Activated CD8-positive, alpha-beta memory T cell treated with anti-CD3 and anti-CD28 coated beads, Interleukin-2, amount 50 U/mL, for 1 hour (primary cell): ENCODE results near the gene SGSM1.

Source experiments
- DNase-seq: peaks from one replicate; pipeline ENCODE4 v3.0.0-alpha.2; 2020; ENCODE audit errors: extremely low read depth

The SGSM1 gene

DNA sequence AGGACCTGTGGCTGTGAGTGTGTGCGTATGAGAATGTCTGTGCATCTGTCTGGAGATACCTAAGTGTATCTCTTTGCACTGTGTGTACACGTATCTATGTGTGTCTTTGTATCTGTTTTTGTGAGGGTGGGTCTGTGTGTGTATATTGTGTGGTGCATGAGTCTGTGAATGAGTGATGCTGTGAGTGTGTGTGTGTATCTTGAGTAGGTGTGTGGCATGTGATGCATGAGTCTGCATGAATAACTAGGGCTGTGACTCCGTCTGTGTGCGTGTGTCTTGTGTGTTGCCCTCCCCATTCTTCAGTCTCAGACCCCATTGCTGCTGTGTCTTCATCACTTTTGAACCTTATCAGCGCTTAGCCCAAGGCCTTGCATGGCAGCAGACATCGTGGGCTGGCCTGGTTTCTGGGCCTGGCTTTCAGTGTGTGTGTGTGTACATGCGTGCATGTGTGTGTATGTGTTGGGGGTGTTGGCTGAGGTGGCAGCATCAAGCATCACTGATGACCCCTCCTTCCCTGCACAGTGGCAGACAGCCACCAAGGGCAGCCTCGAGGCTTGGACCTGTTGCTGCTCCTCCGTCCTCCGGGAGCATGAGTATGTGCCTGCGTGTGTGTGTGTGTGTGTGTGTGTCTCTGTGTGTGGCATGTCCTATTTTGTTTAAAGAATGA lies 1.4 kb downstream of the SGSM1 start:
- DNase-seq, result no peak

DNA sequence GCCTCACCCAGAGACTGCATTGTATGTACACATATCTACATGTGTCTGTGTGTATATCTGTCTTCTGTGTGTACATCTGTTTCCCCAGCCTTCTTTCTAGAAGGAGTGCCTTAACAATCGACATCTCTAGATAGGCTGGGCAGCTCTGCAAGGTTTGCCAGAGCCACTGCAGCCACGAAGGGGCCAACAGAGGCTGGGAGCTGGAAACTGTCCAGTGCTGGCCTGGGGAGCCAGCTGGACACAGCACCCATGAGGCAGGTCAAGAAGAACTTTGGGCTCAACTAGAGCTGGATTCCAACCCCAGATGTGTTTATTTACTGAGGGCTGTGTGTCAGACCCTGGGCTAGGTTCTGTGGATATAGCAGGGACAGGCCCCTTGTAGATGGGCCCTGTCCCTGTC lies 3.3 kb downstream of the SGSM1 start:
- no peak for DNase-seq

DNA sequence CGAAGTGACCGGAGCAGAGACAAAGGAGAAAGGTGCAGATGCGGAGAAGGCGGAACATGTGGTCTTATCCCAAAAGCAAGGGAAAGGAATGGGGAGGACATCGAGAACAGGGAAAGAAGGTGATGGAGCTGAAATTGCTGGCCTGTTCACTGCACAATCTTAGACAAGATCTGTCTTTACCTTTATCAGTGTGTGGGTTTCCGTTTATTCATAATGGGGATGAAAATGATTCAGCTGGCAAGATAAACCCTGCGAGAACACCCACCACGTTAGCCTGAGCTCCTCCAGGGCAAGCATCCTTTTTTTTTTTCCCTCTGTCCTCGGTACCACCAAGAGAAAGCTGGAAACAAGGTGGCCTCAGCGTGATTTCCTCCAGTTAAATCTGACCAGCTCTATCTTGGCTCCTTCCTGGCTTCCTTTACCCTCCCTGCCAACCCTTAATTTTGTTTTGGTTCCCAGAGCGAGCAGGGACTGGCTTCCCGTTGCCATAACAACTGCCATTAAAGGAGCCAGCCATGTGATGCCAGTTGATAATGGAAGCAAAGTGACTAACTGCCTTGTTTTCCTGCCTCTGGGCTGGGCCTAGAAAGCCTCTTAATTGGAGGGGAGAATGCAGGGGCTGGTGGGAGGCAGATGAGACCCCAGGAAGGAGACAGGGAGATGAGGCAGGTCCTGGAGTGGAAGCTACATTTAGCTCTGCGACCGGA lies 4.2 kb downstream of the SGSM1 start:
- DNase-seq, result no peak

DNA sequence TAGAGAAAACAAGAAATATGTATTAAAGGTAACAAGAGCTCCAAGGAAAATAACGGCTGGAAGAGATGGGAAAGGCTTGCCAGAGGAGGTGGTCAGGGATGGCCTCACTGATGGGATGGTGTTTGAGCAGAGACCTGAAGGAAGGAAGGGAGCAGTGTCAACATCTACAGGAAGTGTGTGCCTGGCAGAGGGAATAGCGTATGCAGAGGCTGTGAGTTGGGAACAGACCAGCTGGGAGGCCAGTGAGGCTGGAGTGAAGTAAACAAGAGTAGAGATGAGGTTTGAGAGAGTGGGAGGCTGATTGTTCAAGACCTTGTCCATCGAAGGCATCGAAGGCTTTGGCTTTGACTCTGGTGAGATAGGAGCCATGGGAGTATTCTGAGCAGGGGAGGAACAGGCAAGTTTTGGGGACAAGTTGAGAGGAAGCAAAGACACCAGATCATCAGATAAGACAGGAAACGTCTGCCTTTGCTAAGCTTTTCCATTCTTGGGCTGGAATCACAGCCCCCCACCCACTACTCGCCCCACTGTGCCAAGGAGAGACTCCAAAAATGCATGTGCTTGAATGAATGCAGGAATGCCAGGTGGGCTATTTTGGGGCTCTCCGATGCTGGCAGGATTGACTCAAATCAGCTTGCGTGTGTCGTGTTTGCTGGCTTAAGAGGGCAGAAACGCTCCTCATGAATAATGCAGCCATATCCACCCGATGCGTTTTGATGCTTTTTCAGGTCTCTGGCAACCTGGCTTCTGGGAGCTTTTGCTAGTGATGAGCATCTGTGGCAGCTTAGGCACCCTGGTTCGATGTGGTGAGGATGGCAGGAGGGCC lies 7.2 kb downstream of the SGSM1 start:
- DNase-seq, result no peak

DNA sequence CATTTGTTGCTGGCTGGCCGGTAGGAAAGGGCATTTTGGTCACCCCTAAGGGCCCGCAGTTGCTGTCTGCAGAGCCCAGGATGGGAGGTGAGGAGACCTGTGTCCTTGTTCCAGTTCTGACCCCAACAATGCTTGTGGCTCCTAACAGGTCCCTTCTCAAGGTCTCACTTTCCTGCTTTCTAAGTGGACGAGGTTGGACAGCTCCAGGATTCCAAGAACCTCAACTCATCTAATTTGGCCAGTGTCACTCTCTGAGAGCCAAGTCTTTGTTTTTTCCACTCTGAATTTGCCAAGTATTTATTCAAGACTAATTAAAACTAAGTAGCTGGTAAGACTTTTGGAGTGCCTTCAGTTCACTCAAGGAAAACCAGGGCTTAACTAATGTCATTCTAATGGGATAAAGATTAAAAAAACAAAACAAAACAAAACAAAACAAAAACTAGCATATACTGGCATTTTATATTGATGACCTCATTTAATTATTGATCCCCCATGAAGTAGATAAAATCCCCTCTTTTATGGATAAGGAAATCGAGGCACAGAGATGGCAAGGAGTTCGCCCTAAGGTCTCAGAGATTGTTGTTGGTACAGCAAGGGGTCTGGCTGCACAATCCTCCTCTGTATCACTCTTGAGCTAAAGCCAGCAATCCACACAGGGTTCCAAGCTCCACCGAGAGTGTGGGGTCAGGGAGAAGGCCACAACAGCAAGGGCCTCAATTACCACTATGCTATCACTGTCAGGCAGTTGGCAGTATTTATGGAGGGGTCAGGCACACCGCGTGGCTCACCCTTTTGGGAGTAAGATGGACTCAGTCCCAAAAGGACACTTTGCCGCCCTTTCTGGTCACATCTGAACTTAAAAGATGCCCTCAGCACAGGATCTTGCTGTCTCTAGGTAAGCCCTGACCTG lies 8.1 kb downstream of the SGSM1 start:
- DNase-seq, result no peak

DNA sequence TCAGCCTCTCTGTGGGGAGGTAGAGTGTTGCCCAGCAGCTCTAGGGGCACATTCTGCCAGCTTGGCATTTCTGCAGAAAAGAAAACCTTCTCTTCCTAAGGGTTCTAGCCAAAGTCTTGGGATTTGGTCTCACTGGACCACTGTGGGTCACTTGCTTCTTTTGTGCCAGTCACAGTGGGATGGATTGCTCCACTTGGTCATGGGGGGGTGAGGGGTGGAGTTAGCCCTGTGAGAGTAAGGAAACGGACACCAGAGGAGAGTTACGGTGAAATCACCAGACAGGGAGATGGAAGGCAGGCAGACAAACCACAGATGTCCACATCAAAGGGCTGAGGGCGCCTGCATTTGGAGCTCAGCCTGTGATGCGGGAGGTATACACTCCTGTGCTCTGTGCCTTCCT lies 10.8 kb downstream of the SGSM1 start:
- DNase-seq, result no peak

DNA sequence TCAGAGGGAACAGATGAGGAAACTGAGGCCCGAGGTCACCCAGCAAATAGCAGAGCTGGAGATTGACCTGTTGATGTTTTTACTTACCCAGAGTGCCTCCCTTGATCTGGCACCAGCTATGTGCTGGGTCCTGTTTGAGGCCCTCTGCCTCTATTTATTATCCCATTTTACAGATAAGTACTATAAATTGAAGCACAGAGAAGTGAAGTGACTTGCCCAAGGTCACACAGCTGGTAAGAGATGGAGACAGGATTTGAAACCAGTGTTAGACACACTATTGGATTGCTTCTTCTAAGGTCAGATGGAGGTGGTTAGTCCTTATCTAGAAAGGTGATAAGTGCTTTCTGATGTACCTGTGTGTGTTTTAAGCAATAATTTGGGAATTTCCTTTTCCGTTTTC lies 13.5 kb downstream of the SGSM1 start:
- no peak for DNase-seq

DNA sequence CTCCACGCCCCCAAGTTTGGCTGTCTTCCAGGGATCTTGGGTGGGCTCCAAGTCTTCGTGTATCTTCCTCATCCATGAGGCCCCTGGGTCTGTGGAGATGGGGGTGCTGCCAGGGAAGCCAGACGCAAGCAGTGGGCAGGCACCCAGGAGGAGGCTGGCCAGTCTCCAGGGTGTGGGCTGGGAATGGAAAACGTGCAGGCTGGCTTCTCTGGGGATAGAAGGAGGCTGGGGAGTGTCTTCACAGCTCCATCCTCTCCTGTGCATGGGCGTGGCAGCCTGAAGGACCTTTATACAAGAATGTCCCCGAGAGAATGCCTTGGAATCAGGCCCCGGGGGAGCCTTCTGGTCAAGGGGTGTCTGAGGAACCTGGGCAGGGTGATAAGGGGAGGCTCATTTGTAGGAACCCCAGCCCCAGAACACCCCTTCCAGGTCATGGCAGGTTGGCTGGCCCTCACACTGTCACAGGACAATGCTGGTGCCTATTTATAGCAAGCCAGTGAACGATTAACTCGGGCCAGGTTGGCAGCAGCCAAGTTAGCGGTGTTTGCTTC lies 14.0 kb downstream of the SGSM1 start:
- DNase-seq, result no peak

DNA sequence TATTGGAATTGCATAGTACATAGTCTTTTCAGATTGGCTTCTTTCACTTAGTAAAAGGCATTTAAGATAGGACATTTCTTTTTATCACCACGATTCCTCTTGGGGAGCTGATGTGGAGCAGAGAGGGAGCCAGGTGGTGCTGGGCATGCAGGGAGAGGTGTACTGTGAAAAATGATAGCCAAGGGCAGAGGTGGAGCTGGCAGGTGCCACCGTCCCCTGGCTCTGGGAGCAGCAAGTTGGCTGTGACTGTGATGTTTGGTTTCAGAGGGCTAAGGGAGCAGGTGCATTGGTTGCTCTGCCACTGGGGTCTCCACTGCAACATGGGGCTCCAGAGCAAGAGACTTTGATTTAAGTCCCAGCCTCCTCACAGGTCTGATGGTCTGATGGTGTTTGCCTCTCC lies 16.5 kb downstream of the SGSM1 start:
- no peak for DNase-seq

DNA sequence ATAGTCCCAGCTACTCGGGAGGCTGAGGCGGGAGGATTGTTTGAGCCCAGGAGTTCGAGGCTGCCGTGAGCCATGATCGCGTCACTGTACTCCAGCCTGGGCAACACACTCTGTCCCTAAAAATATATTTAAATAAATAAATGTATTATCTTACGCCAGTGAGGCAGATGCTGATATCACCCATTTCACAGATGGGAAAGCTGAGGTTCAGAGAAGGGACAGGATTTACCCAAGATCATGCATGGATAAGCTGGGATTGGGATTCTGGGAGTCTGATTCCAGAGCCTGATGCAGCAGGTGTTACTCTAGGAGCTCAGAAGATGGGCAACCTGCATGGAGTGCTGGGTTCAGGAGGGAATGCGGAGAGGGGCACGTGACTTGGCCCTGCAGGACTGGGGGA lies 17.8 kb downstream of the SGSM1 start:
- no peak for DNase-seq

DNA sequence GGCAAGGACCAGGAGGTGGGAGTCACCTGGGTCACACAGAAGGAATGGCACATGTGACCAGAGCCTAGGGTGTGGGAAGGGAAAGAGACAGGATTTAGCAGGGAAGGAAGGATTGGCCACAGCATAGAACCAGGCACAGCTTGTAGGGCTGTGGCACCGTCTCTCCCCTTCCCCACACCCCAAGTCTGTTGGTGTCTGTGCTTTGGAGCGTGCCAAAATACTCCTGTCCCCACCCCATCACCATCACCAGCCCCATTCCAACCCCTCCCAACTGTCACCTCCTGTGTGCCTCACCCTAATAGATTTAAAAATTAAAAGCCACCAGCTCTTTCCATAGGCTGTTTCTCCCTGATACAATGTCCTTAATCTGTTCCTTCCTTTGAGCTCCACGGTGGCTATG lies 18.2 kb downstream of the SGSM1 start:
- no peak for DNase-seq

DNA sequence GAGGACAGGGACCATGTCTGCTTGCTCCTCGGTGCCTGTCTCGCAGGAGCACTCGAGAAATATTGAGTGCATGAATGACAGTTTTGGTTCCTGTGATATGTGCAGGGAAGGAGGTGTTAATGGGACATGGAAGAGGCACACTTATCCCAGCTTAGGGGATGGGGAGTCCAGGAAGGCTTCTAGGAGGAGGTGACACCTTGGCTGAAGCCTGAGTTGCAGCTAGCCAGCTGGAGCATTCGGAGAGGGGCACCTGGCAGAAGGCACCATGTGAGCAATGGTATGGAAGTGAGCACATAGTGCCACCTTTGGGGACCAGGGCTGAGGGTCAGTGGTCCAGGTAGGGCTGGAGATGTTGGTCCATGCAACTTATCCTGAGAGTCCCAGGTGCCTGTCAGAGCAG lies 18.9 kb downstream of the SGSM1 start:
- no peak for DNase-seq

DNA sequence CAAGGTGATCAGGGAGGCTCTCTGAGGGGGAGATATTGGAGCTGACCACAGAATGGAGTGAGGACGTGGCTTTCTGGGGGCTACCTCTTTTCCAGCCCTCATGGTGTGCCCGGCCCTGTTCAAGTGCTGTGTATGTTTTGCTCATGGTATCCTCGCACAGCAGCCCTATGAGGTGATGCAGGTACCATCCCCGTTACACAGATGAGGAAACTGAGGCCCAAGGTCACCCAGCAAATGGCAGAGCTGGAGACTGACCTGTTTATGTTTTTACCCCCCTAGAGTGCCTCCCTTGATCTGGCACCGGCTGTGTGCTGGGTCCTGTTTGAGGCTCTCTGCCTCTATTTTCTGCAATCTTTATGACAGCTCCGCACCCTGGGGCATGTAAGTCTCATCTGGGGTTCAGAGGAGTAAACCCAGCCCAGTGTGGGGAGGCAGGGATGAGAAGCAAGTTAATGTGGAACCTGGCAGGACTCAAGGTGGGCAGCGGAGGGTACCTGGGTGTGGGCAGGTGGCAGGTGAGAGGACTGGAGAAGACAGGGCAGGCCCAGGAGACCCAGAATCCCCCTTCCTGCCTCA lies 20.8 kb downstream of the SGSM1 start:
- DNase-seq, result no peak

DNA sequence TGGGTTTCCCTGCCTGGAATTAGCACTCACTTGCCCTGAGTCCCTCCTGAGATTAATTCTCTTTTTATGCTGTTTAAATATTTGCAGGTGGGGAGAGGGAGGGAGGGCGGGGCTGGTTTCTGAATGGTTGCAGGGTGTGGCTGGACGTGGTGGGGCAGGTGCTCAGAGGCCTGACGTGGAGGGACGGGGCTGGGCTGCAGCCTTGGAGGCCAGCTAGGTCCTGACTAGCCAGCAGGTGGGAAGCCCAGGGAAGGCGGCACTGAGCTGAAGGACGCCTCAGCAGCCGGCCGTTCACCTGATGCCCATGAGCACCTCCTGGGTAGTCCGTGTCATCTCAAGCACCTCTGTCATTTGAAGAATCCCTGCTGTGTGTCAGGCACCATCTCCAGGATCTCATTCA lies 21.3 kb downstream of the SGSM1 start:
- no peak for DNase-seq

DNA sequence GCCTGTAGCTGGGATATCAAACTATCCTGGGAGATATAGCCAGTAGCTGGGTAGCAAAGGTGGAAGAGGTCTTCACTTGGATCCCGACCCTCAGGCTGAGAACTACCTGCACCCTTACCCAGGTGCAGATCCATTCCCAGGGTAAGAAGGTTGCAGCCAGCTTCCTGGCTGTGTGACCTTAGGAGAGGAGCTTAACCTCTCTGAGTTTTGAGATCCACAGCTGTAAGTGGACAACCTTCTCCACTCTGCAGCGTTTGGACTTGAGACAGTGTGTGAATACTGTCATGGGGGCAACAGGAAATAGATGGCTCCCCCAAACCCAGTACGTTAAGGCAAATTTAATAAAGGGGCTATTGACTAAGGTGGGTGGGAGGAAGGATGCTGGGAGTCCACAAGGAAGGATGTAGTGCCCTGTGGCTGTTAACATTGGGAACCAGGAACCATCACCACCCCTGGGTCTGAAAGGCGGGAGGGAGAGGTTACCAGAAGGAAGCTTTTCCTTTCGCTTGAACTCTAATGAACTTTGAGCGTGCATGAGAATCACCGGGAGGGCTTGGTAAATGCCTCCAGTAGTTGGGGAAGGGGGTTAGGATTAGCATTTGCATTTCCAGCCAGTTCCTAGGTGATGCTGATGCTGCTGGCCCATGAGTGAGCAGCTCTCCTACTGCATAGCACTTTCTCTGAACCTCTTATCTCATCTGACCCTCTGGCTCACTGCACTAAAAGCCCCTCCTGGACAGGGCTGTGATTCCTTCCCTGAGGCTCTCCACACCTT lies 24.4 kb downstream of the SGSM1 start:
- no peak for DNase-seq

DNA sequence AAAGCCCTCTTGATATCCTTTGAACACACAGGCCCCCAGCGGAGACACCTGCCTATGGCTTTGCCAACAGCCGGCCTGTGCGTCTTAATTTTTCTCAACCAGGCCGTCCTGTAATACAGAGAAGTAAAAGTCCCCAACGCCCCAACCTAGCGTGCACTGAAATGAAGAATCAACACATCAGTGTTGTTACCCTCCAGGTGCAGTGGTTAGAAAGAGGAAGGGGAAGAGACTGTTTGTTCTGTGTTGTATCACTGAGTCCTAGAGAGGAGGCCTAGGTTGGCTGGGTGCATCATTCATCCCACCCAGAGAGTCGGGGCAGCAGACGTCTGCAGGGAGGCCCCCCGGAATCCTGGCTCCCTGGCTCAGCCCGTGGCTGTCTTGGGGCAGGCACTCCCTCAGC lies 25.7 kb downstream of the SGSM1 start:
- DNase-seq, result no peak

DNA sequence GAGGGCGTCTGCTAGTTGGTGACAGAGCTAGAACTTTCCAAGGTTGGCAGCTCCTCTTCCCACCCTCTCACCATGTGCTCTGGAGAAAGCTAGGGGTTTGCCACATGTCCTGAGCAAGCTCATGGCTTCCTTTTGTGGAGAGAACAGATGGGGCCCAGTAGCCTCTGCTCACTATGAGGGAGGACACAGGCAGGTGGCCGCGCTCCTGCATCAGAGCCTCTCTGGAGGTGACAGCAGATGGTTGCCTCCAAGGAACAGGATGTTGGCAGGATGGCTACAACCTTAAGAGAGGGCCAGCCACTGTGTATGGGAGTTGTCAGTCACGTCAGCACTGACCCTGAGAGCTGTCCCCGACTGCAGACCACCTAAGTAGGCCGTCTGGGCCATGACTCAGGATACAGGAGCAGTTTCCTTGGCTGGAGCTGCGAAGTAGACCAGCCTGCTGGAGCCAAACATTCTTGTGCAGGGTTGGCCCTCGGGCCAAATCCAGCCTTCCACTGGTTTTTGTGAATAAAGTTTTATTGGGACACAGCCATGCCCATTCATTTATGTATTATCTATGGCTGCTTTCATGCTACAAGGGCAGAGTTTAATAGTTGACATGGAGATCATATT lies 28.0 kb downstream of the SGSM1 start:
- no peak for DNase-seq

DNA sequence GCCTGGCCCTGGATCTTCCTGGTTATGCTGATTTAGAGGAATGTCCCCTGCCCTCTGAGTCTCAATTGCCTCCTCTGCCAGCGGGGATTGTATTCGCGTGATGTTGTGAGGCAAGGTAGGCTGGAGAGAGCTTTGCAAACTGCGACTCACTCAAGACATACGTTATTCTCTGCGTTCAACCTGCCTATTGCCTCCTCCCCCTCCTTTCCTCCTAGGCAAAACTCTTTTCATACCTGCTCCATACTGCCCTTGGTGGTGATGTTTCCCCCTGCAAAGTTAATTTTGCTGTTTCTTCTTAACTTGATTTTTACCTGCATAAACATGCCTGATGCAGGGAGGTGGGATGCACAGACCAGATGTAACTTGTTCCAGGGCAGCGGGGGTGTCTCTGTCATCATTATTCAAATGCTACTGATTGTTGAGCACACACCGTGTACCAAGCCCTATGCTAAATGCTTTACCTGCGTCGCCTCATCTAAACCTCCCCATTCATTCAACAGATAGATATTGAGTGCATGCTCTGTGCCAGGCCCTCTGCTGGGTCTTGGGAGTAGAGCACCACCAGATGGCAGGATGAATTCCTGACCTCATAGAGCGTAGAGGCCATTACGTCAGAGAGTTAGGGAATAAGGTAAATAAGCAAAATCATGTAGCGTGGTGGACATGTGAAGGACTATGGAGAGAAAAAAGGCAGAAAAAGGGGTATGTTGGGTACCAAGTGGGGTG lies 29.0 kb downstream of the SGSM1 start:
- no peak for DNase-seq

DNA sequence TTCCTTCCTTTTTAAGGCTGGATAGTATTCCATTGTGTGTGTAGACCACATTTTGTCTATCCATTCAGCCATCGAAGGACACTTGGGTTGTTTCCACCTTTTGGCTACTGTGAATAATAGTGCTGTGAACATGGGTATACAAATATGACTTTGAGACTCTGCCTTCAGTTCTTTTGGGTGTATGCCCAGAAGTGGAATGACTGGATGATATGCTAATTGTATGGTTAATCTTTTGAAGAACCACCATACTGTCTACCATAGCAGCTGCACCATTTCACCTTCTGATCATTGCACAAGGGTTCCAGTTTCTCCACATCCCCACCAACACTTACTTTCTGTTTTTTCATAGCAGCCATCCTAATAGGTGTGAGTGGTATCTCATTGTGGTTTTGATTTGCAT lies 30.3 kb downstream of the SGSM1 start:
- DNase-seq, result no peak
